Measurements from ENCODE around the gene RTKN.

GRCh38 chr2:74474899-74475298 is 33.2 kb upstream of the RTKN start:
- TF ChIP-seq GATA3 (IDR thresholded peaks at IDR 0.05; ENCODE audit: low read depth, low read length) (no peak), GATA2 (IDR thresholded peaks at IDR 0.05; ENCODE audit: low read depth, low read length) (no peak)

Data from SH-SY5Y (cell line).